Activated CD4-positive, alpha-beta T cell treated with anti-CD3 and anti-CD28 coated beads, Interleukin-2, amount 10 ng/mL, durations not matched to agents 7 days and 5 days (primary cell): ENCODE results near the gene SCGB3A1. TPM values are rescaled to one million over a fixed set of nuclear protein-coding genes. Genes with fewer than 3 reads are reported as not detected.

Experiments used
- CTCF ChIA-PET: fragments of 350-600 bp; sonication (Branson Sonifier 250); formaldehyde crosslinking; loops from one replicate; lab custom pipeline; 2021; ENCODE audit warnings: antibody characterized with exemption; lab: Charles Lee
- POLR2A ChIA-PET: fragments of 350-600 bp; sonication (Branson Sonifier 250); formaldehyde crosslinking; loops from one replicate; lab custom pipeline; 2021; ENCODE audit warnings: antibody characterized with exemption; lab: Charles Lee
- DNase-seq: peaks from one replicate; pipeline ENCODE4 v3.0.0-alpha.2; 2020
- H3K27ac Mint-ChIP-seq: one replicate; pipeline ENCODE4 v1.8.0; 2021; ENCODE audit warnings: mild to moderate bottlenecking, moderate library complexity, mixed read lengths
- H3K27me3 Mint-ChIP-seq: one replicate; pipeline ENCODE4 v1.8.0; 2021; ENCODE audit warnings: mixed read lengths
- H3K36me3 Mint-ChIP-seq: one replicate; pipeline ENCODE4 v1.8.0; 2021; ENCODE audit warnings: low read depth, mixed read lengths
- H3K4me1 Mint-ChIP-seq: one replicate; pipeline ENCODE4 v1.8.0; 2021; ENCODE audit warnings: mixed read lengths
- H3K4me3 Mint-ChIP-seq: one replicate; pipeline ENCODE4 v1.8.0; 2021; ENCODE audit warnings: mild to moderate bottlenecking, moderate library complexity, mixed read lengths
- H3K9me3 Mint-ChIP-seq: one replicate; pipeline ENCODE4 v1.8.0; 2021; ENCODE audit warnings: mixed read lengths
- total RNA-seq, 2 experiments: library from RNA; stranded (reverse); gene quantifications; one replicate each; pipeline ENCODE4 v1.2.3, GENCODE V29; 2021

Gene SCGB3A1
- total RNA-seq, 2 experiments from 2014 or later, result not detected

DNA sequence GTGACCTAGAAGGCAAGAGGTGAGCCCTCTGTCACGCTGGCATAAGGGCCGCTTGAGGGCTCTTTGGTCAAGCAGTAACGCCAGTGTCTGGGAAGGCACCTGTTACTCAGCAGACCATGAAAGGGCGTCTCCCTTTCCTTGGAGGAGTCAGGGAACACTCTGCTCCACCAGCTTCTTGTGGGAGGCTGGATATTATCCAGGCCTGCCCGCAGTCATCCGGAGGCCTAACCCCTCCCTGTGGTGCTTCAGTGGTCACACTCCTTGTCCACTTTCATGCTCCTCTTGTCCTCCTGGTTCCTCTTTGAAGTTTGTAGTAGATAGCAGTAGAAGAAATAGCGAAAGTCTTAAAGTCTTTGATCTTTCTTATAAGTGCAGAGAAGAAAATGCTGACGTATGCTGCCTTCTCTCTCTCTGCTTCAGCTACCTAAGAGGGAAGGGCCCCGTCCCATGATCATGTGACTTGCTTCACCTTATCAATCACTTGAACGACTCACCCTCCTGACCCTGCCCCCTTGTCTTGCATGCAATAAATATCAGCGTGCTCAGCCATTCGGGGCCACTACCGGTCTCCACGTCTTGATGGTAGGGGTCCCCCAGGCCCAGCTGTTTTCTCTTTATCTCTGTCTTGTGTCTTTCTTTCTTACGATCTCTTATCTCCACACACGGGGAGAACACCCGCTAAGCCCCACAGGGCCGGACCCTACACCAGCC lies 16.7 kb upstream of the SCGB3A1 start:
- Mint-ChIP-seq H3K27ac (no peak overlapping the region), H3K4me3 (no peak overlapping the region), H3K4me1 (peaks cover 1% of the 10 kb centered on the region), H3K36me3 (no peaks in the 10 kb centered on the region), H3K9me3 (no peaks in the 10 kb centered on the region), H3K27me3 (no peaks in the 10 kb centered on the region)
- POLR2A ChIA-PET, result no interaction called here
- CTCF ChIA-PET, result interaction anchor here (0.6 kb wide), 1 partner anchor 49 kb away, joined by 4 read pairs; no protein-coding TSS in a partner anchor
- DNase-seq, result no peak

DNA sequence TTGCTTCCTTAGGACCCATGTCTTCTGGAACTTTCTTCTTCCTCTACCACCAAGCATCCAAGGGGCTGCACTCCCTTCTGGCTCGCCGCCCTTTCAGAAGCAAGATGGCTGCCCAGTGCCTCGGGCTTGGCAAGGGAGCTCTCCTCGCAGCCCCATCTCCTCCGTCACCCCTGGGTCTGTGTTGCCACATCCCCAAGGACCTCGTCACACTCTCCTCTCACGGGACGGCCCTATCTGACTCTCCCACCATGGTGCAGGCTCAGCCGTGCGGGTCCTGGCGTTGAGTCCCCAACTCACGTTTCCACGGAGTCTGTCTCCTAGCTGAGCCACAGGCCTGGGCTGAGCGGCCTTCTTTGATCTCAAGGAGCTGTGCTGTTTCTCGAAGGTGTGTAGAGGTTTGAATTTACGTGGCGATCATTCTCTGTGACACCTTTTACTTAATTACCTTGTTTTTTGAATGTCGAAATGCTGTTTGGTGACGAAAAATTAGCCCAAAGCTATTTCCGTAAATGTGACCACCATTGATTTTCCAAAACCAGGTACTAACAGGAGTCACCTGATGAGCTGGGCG lies 15.0 kb upstream of the SCGB3A1 start:
- H3K9me3 Mint-ChIP-seq, result no peaks in the 10 kb centered on the region
- H3K36me3 Mint-ChIP-seq, result no peaks in the 10 kb centered on the region
- H3K4me1 Mint-ChIP-seq, result peaks cover 1% of the 10 kb centered on the region
- H3K27ac Mint-ChIP-seq, result no peak overlapping the region
- H3K27me3 Mint-ChIP-seq, result no peaks in the 10 kb centered on the region
- DNase-seq, result no peak
- CTCF ChIA-PET, result interaction anchor here (0.8 to 1.1 kb wide), 2 partner anchors 9 to 13 kb away, joined by 3 read pairs; no protein-coding TSS in a partner anchor
- H3K4me3 Mint-ChIP-seq, result no peak overlapping the region
- POLR2A ChIA-PET, result interaction anchor here (0.6 kb wide), 1 partner anchor 48 kb away, joined by 3 read pairs; no protein-coding TSS in a partner anchor

DNA sequence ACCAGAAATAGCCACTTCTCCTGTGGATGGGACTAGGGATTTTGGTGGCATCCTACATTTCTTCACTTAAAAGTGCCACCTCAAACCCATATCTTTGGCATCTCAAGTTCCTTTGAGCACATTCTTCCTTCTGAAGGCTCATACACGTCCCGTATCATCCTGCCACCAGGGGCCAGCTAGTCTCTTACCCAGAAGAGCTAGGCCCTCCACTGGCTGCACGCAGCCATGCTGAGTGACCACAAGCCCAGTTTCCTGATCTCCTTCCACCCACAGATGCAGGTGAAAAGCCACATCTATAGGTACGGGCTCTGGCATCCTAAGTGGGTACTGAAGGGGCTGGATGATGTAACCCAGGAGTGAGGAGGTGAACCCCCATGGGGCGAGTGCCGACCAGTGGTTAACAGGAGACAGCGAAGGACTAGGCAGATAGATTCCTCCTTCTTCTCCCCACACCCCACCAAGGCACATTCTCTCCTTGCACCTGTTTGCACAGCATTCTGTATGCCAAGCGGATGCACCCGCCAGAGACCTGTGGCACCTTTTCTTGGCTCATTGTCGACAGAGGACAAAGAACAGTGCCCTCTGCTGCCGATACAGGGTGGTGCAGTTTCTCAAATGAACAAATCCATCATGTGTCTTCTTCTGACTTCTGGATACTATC lies 14.4 kb upstream of the SCGB3A1 start:
- ChIA-PET POLR2A (interaction anchor here (0.6 kb wide), 1 partner anchor 47 kb away, joined by 3 read pairs; no protein-coding TSS in a partner anchor), CTCF (interaction anchor here (1.1 to 1.4 kb wide), 2 partner anchors 9 to 277 kb away, joined by 3 read pairs; no protein-coding TSS in a partner anchor)
- H3K36me3 Mint-ChIP-seq, result no peaks in the 10 kb centered on the region
- no peaks in the 10 kb centered on the region for H3K27me3 Mint-ChIP-seq
- H3K9me3 Mint-ChIP-seq, result no peaks in the 10 kb centered on the region
- H3K27ac Mint-ChIP-seq, result no peak overlapping the region
- H3K4me1 Mint-ChIP-seq, result peaks cover 1% of the 10 kb centered on the region
- DNase-seq, result peak; percentile 74
- no peak overlapping the region for H3K4me3 Mint-ChIP-seq

DNA sequence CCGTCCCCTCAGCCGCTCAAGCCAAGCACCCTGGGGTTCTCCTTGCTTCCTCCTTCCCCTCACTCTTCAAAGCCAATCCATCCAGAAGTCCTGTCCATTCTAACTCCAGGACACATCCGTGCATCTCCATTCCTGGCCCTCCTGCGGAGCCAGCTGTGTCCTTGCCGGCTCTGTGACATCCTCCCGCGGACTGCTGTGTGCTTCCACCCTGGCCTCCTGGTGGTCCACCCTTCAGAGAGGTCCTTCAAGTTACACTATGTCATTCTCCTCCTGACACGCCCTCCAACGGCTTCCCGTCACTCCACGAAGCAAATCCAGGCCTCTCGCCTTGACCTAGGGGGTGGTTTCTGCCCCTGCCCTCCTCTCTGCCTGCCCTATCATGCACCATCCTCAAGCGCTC lies 13.0 kb upstream of the SCGB3A1 start:
- ChIA-PET POLR2A (no interaction called here), CTCF (interaction anchor here (1.4 kb wide), 1 partner anchor 276 kb away, joined by 3 read pairs; no protein-coding TSS in a partner anchor)
- H3K9me3 Mint-ChIP-seq, result no peaks in the 10 kb centered on the region
- peaks cover 1% of the 10 kb centered on the region for H3K4me1 Mint-ChIP-seq
- no peak overlapping the region for H3K4me3 Mint-ChIP-seq
- H3K27ac Mint-ChIP-seq, result peak overlapping the region; percentile 51
- H3K36me3 Mint-ChIP-seq, result no peaks in the 10 kb centered on the region
- no peak for DNase-seq
- no peaks in the 10 kb centered on the region for H3K27me3 Mint-ChIP-seq

DNA sequence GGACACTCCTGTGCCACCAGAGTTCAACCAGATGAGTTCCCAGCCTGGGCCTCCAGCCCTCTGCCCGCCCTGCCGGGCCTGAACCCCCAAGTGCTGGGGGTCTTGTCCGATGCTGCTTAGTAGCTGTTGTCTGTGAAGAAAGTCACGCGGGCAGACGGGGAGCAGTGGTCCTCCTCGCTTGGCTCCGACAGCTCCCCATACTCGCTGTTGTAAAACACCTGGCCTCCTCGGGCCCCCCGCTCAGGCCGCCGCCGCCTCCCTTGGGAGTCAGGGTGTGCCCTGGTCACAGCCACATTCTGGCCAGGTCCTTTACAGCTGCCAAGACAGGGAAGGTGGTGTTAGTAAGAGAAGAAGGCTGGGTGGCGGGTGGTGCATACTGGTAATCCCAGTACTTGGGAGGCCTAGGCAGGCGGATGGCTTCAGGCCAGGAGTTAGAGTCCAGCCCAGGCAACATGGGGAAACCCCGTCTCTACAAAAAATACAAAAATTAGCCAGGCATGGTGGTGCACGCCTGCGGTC lies 11.8 kb upstream of the SCGB3A1 start:
- POLR2A ChIA-PET, result no interaction called here
- Mint-ChIP-seq H3K9me3 (no peaks in the 10 kb centered on the region), H3K27ac (no peak overlapping the region), H3K27me3 (no peaks in the 10 kb centered on the region), H3K36me3 (no peaks in the 10 kb centered on the region), H3K4me3 (no peak overlapping the region), H3K4me1 (peaks cover 1% of the 10 kb centered on the region)
- DNase-seq, result no peak
- CTCF ChIA-PET, result no interaction called here

DNA sequence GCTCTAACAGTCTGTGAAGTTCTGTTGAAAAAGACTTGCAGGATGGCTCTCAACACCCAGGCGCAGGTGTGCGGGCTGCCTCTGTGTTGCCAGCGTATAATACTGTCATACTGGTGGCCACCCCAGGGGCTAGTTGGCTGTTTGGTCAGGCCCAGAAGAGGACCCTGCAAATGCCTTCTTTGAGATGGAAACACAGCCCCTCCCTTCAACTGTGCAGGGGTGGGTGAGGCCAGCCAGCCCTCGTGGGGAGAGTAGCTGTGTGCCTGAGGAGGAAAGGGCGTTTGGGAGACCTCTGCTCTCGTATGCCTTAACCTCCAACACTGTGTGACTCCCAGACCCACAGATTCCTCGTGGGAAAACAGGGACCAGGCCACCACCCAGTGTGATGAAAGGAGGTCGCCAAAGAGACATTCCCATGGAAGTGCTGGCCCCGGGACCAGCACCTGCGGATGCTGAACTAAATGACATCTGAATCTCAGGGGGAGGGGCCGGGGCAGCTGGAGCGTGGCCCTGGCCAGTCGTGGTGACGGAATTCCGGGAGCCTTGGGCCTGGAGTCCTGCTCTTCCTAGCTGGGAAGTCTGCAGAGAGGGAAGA lies 11.3 kb upstream of the SCGB3A1 start:
- no peaks in the 10 kb centered on the region for H3K9me3 Mint-ChIP-seq
- no peak overlapping the region for H3K27ac Mint-ChIP-seq
- peaks cover 1% of the 10 kb centered on the region for H3K4me1 Mint-ChIP-seq
- POLR2A ChIA-PET, result no interaction called here
- CTCF ChIA-PET, result no interaction called here
- DNase-seq, result no peak
- no peaks in the 10 kb centered on the region for H3K27me3 Mint-ChIP-seq
- no peak overlapping the region for H3K4me3 Mint-ChIP-seq
- no peaks in the 10 kb centered on the region for H3K36me3 Mint-ChIP-seq

DNA sequence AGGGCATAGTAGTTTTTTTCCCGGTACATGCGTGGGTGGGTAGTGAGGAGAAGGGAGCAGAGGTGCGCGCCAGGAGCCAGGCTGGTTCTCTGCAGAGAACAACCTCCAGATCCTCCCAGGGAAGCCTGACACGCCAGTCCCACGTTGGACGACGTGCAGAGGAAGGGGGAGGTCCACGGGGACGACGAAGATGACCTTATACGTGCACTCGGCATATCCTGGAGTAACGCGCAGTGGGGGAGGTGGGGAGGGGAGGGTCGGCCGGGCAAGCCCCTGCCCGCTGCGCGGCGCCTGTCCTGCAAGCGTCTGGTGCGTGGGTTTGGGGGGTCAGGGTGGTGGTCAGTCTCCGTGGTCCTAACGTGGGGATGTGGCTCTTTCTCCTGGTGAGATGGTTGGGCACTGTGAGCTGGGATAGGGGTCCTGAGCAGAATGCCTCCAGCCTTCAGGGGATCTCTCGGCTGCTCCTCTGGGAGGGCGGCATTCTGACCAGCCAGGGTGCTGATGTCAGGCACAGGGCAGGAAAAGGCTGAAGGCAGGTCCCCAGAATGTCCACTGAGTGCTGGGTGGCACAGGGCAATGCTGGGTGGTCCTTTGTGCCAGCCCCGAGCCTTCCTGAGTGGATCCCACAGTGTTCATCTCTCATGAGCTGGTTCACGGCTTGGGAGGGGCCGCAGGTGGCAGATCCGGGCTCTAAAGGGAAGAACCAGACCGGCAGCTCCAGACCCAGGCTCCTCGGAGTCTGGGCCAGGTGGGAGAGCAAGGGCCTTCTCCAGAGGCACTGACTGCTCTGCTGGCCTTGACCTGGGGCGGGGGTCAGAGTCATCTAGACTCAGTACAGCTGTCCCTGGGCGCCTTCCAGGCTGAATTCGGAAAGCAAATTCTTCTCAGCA lies 10.5 kb upstream of the SCGB3A1 start:
- POLR2A ChIA-PET, result no interaction called here
- Mint-ChIP-seq H3K4me1 (peaks cover 1% of the 10 kb centered on the region), H3K36me3 (no peaks in the 10 kb centered on the region), H3K27me3 (no peaks in the 10 kb centered on the region), H3K9me3 (no peaks in the 10 kb centered on the region), H3K27ac (no peak overlapping the region), H3K4me3 (no peak overlapping the region)
- no peak for DNase-seq
- CTCF ChIA-PET, result interaction anchor here (0.7 kb wide), 1 partner anchor 46 kb away, joined by 5 read pairs; no protein-coding TSS in a partner anchor

DNA sequence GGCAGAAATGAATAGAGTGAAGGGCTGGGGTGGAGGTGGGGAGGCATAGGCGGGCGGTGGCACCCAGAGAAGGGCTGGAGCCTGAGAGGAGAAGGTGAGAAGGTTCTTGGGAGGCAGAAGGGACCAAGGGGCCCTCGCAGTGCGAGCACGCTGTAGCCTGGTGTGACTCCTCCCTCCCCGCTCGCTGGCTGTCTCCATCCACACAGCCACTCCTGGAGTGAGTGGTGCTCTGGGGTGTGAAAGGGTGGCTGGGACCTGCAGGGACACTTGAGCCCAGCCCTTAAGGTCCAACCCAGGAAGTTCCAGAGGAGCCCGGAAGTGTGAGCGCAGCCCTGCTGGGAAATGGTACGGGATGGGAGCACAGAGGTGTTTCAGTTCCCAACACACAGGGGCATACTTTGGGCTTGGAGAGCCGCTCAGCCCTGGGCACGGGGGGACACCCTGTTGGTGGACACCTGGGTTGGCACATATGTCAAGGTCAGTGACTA lies 9.3 kb upstream of the SCGB3A1 start:
- POLR2A ChIA-PET, result no interaction called here
- Mint-ChIP-seq H3K4me3 (no peak overlapping the region), H3K27me3 (no peaks in the 10 kb centered on the region), H3K27ac (no peak overlapping the region), H3K4me1 (no peaks in the 10 kb centered on the region), H3K9me3 (no peaks in the 10 kb centered on the region), H3K36me3 (no peaks in the 10 kb centered on the region)
- no peak for DNase-seq
- CTCF ChIA-PET, result no interaction called here

DNA sequence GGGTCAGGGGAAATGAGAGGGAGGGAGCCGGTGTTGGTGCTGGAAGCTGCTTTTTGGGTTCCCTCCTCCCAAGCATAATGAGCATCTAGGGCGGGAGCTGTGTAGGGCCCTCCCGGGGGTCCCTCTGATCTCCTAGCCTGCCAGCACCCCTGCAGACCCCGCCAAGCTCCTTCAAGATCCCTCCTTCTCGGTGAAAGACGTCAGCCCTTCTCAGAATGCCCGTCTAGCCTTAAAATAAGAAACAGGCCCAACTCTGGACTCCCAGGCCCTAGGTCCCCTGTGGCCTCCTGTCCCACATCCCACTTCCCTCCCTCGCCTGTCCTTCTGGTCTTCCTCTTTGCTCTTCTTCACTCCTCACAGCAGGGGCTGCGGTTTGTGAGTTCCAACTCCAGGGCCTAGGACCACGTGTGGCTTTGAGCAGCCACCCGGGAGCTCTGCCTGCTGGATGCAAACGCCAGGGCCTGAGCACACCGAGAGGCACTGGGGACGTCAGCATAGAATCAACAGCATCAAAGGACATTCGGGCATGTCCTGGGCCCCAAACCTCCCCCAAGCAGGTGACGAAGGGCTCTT lies 8.8 kb upstream of the SCGB3A1 start:
- no peak for DNase-seq
- no peaks in the 10 kb centered on the region for H3K27me3 Mint-ChIP-seq
- no peak overlapping the region for H3K4me3 Mint-ChIP-seq
- ChIA-PET CTCF (interaction anchor here (1.1 kb wide), 1 partner anchor 19 kb away, joined by 3 read pairs; no protein-coding TSS in a partner anchor), POLR2A (no interaction called here)
- H3K36me3 Mint-ChIP-seq, result no peaks in the 10 kb centered on the region
- H3K4me1 Mint-ChIP-seq, result no peaks in the 10 kb centered on the region
- no peak overlapping the region for H3K27ac Mint-ChIP-seq
- H3K9me3 Mint-ChIP-seq, result no peaks in the 10 kb centered on the region

DNA sequence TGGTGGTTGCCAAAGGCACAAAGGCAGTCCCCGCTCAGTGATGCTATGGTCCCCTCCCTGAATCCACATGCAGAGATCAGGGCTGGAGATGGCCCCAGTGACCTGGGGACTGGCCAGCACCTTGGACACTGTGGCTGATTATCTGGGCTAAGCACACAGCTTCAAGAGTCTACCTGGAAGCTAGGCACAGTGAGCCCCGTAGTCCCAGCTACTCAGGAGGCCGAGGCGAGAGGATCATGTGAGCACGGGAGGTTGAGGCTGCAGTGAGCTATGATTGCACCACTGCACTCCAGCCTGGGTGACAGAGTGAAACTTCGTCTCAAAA lies 8.3 kb upstream of the SCGB3A1 start:
- Mint-ChIP-seq H3K4me3 (no peak overlapping the region), H3K9me3 (no peaks in the 10 kb centered on the region), H3K4me1 (no peaks in the 10 kb centered on the region), H3K36me3 (no peaks in the 10 kb centered on the region), H3K27ac (no peak overlapping the region), H3K27me3 (no peaks in the 10 kb centered on the region)
- CTCF ChIA-PET, result interaction anchor here (1.1 kb wide), 1 partner anchor 18 kb away, joined by 3 read pairs; no protein-coding TSS in a partner anchor
- DNase-seq, result no peak
- POLR2A ChIA-PET, result no interaction called here

DNA sequence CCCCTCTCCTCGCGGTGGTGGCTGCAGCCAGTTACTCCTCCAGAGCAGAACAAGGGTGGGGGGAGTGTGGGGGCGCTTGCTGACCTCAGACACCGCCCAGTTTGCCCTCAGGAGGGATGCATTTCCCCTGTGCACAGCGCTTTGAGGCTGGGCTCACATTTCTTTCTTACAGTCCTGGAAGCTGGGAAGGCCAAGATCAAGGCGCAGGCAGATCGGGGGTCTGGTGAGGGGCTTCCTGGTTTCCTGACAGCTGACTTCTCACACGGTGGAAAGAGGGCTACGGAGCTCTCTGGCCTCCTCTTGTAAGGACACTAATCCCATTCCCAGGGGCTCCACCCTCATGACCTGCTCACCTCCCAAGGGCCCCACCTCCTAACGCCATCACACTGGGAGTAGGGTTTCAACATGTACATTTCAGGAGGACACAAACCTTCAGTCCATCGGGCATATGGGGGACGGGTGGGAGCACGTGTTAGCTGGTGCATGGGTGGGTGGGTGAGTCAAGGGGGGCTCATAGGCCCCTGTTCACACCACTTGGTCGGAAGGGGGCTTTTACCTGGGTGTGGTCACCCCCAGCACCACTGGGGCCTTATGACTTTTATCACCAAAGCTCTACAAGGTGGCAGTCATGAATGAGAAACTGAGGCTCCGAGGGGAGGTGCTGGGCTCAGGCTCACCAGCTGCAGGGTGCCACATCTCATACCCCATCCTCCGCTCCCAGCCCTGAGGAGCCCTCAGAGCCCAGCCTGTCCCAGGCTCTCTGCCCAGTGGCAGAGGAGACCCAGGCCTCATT lies 7.7 kb upstream of the SCGB3A1 start:
- DNase-seq, result no peak
- H3K4me1 Mint-ChIP-seq, result no peaks in the 10 kb centered on the region
- H3K4me3 Mint-ChIP-seq, result no peak overlapping the region
- no peaks in the 10 kb centered on the region for H3K9me3 Mint-ChIP-seq
- CTCF ChIA-PET, result interaction anchor here (1.1 kb wide), 1 partner anchor 18 kb away, joined by 3 read pairs; no protein-coding TSS in a partner anchor
- no peaks in the 10 kb centered on the region for H3K36me3 Mint-ChIP-seq
- H3K27ac Mint-ChIP-seq, result no peak overlapping the region
- POLR2A ChIA-PET, result no interaction called here
- H3K27me3 Mint-ChIP-seq, result no peaks in the 10 kb centered on the region
